CD4-positive, alpha-beta T cell treated with Interleukin-12 subunit alpha and Interleukin-12 subunit beta, for 1 hour (primary cell): Measurements from ENCODE around the gene ZNF554.
"Not testable (repeated sequence)": the region's sequence is repeated elsewhere in the genome, so short reads cannot be mapped to it uniquely, and the experiment has no call there.

ENCODE experiments used
- DNase-seq: peaks from one replicate; pipeline ENCODE4 v3.0.0-alpha.2; 2020

Gene ZNF554

GRCh38 chr19:2808129-2808941 is 11.3 kb upstream of the ZNF554 start:
- no peak for DNase-seq

- DNase-seq: no peak
Measured at GRCh38 chr19:2809387-2810140, 10.1 kb upstream of the ZNF554 start.

- no peak for DNase-seq
Measured at GRCh38 chr19:2810141-2811091, 9.3 kb upstream of the ZNF554 start.

GRCh38 chr19:2811221-2811722 is 8.4 kb upstream of the ZNF554 start:
- no peak for DNase-seq

- DNase-seq: no peak
Measured at GRCh38 chr19:2811735-2812413, 7.8 kb upstream of the ZNF554 start.

GRCh38 chr19:2812414-2813234 is 7.0 kb upstream of the ZNF554 start:
- no peak for DNase-seq

GRCh38 chr19:2813235-2814160 is 6.2 kb upstream of the ZNF554 start:
- no peak for DNase-seq

- DNase-seq: no peak
Measured at GRCh38 chr19:2814426-2814825, 5.2 kb upstream of the ZNF554 start.

GRCh38 chr19:2815191-2815614 is 4.5 kb upstream of the ZNF554 start:
- no peak for DNase-seq

GRCh38 chr19:2815923-2816322 is 3.7 kb upstream of the ZNF554 start:
- DNase-seq: no peak

GRCh38 chr19:2816641-2817040 is 3.0 kb upstream of the ZNF554 start:
- no peak for DNase-seq

GRCh38 chr19:2817237-2817829 is 2.3 kb upstream of the ZNF554 start:
- DNase-seq: not testable (repeated sequence)

GRCh38 chr19:2820112-2820702 is 539 bp downstream of the ZNF554 start:
- no peak for DNase-seq

GRCh38 chr19:2822846-2823245 is 3.2 kb downstream of the ZNF554 start:
- DNase-seq: no peak

GRCh38 chr19:2823646-2824045 is 4.0 kb downstream of the ZNF554 start:
- no peak for DNase-seq

- DNase-seq: no peak
Measured at GRCh38 chr19:2824129-2824528, 4.5 kb downstream of the ZNF554 start.

GRCh38 chr19:2827022-2827421 is 7.4 kb downstream of the ZNF554 start:
- no peak for DNase-seq

GRCh38 chr19:2827840-2828489 is 8.3 kb downstream of the ZNF554 start:
- no peak for DNase-seq
